Measurements from ENCODE around the gene CBLIF. TPM values are rescaled to one million over a fixed set of nuclear protein-coding genes. Genes with fewer than 3 reads are reported as not detected.
"Not testable (repeated sequence)": the region's sequence is repeated elsewhere in the genome, so short reads cannot be mapped to it uniquely, and the experiment has no call there.

Gene CBLIF
- total RNA-seq, 2 donors from 2014 or later: not detected

- no peaks in the 10 kb centered on the region for H3K4me1 Mint-ChIP-seq (ENCODE audit: low read depth)
- no peak overlapping the region for H3K27ac Mint-ChIP-seq
- DNase-seq: no peak
- ATAC-seq (replicated peaks in 1 of 2): peak; percentile 46 to 62
- no peak overlapping the region for H3K4me3 Mint-ChIP-seq
- peaks cover 14% of the 10 kb centered on the region for H3K27me3 Mint-ChIP-seq (ENCODE audit: low read depth)
- H3K9me3 Mint-ChIP-seq: no peaks in the 10 kb centered on the region
- no peaks in the 10 kb centered on the region for H3K36me3 Mint-ChIP-seq (ENCODE audit: insufficient read depth in 2 of 2)
These were observed 19.7 kb upstream of the CBLIF start for GRCh38 chr11:59865031-59865430.

DNA sequence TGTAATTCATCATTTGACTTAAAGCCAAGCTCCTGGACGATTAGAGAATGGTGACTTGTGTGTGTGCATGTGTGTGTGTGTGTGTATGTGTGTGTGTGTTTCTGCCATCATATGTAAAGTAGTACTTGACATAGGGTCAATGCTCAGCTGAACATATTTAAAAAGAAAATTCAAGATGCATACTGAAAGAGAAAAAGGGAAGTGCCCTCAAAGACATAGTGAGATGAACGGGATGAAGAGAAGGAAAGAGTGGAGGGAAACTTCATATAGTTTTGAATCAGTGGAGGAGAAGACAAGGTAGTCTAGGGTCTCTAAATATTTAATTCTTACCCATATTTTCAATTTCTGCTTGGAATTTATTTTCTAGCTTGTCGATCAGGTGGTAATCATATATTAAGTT, 17.0 kb upstream of the CBLIF start:
- no peaks in the 10 kb centered on the region for H3K9me3 Mint-ChIP-seq
- peaks cover 15% of the 10 kb centered on the region for H3K4me1 Mint-ChIP-seq (ENCODE audit: low read depth)
- H3K4me3 Mint-ChIP-seq: no peak overlapping the region
- ATAC-seq (replicated peaks in 1 of 2) (no peak), DNase-seq (no peak)
- peaks cover 16% of the 10 kb centered on the region for H3K27me3 Mint-ChIP-seq (ENCODE audit: low read depth)
- H3K36me3 Mint-ChIP-seq (ENCODE audit: insufficient read depth in 2 of 2): no peaks in the 10 kb centered on the region
- no peak overlapping the region for H3K27ac Mint-ChIP-seq

GRCh38 chr11:59859673-59860072, 14.4 kb upstream of the CBLIF start:
- Mint-ChIP-seq H3K36me3 (ENCODE audit: insufficient read depth in 2 of 2) (no peaks in the 10 kb centered on the region), H3K27ac (peak overlapping the region; percentile 56), H3K9me3 (no peaks in the 10 kb centered on the region), H3K4me1 (ENCODE audit: low read depth) (peaks cover 18% of the 10 kb centered on the region), H3K27me3 (ENCODE audit: low read depth) (peaks cover 11% of the 10 kb centered on the region), H3K4me3 (no peak overlapping the region)
- no peak for DNase-seq
- ATAC-seq (replicated peaks in 1 of 2): no peak

DNA sequence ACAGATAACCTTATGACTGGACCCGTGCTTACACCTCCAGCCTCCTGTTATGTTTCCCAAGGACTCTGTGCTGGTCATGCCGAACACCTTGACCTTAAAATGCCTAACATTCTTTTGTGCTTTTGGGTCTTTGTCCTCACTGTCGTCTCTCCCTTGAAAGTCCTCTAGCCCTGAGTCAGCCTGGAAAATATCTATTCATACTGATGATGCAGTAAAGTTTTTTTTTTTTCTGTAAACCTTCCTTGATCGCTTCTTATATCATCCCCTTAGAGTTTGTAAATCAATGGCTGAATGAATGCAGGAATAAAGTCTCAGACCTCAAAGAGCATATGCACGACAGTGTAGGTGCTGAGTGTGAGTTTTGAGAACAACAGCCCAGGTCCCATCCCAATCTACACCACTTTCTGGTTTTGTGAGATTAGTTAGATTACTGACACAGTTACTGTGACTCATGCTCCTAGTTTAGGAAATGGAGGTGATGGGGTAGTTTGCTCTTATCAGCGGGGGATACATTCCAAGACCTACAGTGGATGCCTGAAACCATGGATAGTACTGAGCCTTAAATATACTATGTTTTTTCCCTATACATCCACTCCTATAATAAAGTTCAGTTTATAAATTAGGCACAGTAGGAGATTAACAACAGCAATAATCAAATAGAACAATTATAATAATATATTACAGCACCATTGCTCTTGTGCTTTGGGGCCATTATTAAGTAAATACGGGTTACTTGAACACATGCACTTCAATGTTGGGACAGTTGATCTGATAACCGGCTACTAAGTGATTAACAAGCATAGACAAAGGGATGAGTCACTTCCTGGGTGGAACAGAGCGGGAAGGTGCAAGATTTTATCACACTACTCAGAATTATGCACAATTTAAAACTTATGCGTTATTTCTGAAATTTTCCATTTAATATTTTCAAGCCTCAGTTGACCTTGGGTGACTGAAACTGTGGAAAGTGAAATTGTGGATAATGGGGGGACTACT, 12.4 kb upstream of the CBLIF start:
- Mint-ChIP-seq H3K27ac (peak overlapping the region; percentile 90), H3K27me3 (ENCODE audit: low read depth) (peaks cover 11% of the 10 kb centered on the region), H3K4me1 (ENCODE audit: low read depth) (peaks cover 18% of the 10 kb centered on the region), H3K36me3 (ENCODE audit: insufficient read depth in 2 of 2) (no peaks in the 10 kb centered on the region), H3K4me3 (peak overlapping the region; percentile 42 to 77), H3K9me3 (no peaks in the 10 kb centered on the region)
- DNase-seq: peak; percentile 8 to 10
- ATAC-seq (replicated peaks in 1 of 2): peak; percentile 89 to 92

DNA sequence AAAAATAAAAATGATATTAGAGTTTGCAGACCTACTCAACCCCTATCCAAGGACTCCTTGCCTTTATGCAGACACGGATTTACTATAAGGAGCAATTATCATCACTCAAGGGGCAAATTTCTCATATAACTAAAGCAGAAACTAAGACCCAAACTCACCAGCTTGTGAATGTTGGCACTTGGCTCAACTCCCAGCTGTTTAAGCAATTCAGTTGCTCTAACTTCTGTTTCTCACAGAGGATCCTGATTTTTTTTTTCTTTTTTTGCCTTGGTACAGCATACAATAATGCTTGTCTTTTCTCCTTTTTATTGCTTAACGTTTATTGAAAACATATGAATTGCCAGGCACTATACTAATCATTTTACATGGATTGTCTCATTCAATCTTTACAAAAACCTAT, 9.6 kb upstream of the CBLIF start:
- Mint-ChIP-seq H3K36me3 (ENCODE audit: insufficient read depth in 2 of 2) (no peaks in the 10 kb centered on the region), H3K4me1 (ENCODE audit: low read depth) (peaks cover 18% of the 10 kb centered on the region), H3K9me3 (peaks cover 0 to 2% of the 10 kb centered on the region in 2 donors), H3K27me3 (ENCODE audit: low read depth) (peaks cover 11% of the 10 kb centered on the region), H3K27ac (no peak overlapping the region), H3K4me3 (no peak overlapping the region)
- no peak for DNase-seq
- no peak for ATAC-seq (replicated peaks in 1 of 2)

DNA sequence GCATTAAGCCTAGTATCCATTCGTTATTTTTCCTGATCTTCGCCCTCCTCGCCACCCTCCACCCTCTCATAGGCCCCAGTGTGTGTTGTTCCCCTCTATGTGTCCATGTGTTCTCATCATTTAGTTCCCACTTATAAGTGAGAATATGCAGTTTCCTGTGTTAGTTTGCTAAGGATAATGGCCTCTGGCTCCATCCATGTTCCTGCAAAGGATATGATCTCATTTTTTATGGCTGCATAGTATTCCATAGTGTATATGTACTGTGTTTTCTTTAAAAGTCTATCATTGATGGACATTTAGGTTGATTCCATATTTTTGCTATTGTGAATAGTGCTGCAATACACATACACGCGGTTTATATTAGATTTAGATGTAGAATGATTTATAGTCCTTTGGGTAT, 6.1 kb upstream of the CBLIF start:
- H3K27ac Mint-ChIP-seq; H3K36me3 Mint-ChIP-seq (ENCODE audit: insufficient read depth in 2 of 2); ATAC-seq (replicated peaks in 1 of 2); DNase-seq; H3K4me1 Mint-ChIP-seq (ENCODE audit: low read depth); H3K27me3 Mint-ChIP-seq (ENCODE audit: low read depth); H3K4me3 Mint-ChIP-seq; H3K9me3 Mint-ChIP-seq: not testable (repeated sequence)

DNA sequence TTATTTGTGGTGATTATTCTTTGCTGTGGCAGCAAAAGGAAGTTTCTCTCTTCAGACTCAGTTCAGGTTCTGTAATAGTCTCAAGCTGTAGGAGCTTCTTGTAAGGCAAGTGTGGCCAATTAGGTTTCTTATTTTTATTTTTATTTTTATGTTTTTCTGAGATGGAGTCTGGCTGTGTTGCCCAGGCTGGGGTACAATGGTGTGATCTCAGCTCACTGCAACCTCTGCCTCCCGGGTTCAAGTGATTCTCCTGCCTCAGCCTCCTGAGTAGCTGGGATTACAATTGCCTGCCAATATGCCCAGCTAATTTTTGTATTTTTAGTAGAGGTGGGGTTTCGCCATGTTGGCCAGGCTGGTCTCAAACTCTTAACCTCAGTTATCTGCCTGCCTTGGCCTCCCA, 4.3 kb upstream of the CBLIF start:
- not testable (repeated sequence) for DNase-seq; ATAC-seq (replicated peaks in 1 of 2); H3K4me1 Mint-ChIP-seq (ENCODE audit: low read depth); H3K36me3 Mint-ChIP-seq (ENCODE audit: insufficient read depth in 2 of 2); H3K4me3 Mint-ChIP-seq; H3K27me3 Mint-ChIP-seq (ENCODE audit: low read depth); H3K27ac Mint-ChIP-seq; H3K9me3 Mint-ChIP-seq

DNA sequence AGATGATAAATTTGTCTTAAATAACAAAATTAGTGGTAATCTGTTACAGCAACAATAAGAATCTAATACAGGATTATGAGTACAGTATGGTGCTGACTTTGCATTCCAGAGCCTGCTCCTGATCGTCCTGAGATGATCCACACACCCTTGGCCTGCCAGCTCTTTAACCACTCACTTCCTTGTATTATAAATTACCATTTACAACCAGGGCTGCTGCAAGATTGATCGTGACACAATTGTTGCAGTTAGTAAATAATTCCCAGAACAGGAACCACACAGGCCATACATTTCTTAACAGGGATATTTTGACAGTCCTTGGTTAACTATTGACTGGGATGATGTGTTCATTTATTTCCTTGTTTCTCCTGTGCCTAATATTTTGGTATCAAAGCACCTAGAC, 3.8 kb upstream of the CBLIF start:
- ATAC-seq (replicated peaks in 1 of 2) (no peak), DNase-seq (no peak)
- H3K27ac Mint-ChIP-seq: no peak overlapping the region
- no peaks in the 10 kb centered on the region for H3K4me1 Mint-ChIP-seq (ENCODE audit: low read depth)
- H3K9me3 Mint-ChIP-seq: peaks cover 1 to 2% of the 10 kb centered on the region in 2 donors
- H3K27me3 Mint-ChIP-seq (ENCODE audit: low read depth): no peaks in the 10 kb centered on the region
- H3K4me3 Mint-ChIP-seq: no peak overlapping the region
- H3K36me3 Mint-ChIP-seq (ENCODE audit: insufficient read depth in 2 of 2): no peaks in the 10 kb centered on the region

GRCh38 chr11:59848439-59848838, 3.1 kb upstream of the CBLIF start:
- H3K36me3 Mint-ChIP-seq (ENCODE audit: insufficient read depth in 2 of 2); H3K27me3 Mint-ChIP-seq (ENCODE audit: low read depth); DNase-seq; H3K4me1 Mint-ChIP-seq (ENCODE audit: low read depth); H3K9me3 Mint-ChIP-seq; H3K4me3 Mint-ChIP-seq; H3K27ac Mint-ChIP-seq; ATAC-seq (replicated peaks in 1 of 2): not testable (repeated sequence)

GRCh38 chr11:59847626-59848025, 2.3 kb upstream of the CBLIF start:
- ATAC-seq (replicated peaks in 1 of 2) (no peak), DNase-seq (no peak)
- H3K36me3 Mint-ChIP-seq (ENCODE audit: insufficient read depth in 2 of 2): no peaks in the 10 kb centered on the region
- H3K4me1 Mint-ChIP-seq (ENCODE audit: low read depth): no peaks in the 10 kb centered on the region
- H3K9me3 Mint-ChIP-seq: peaks cover 1 to 2% of the 10 kb centered on the region in 2 donors
- no peak overlapping the region for H3K4me3 Mint-ChIP-seq
- H3K27ac Mint-ChIP-seq: no peak overlapping the region
- H3K27me3 Mint-ChIP-seq (ENCODE audit: low read depth): no peaks in the 10 kb centered on the region

GRCh38 chr11:59846556-59846955, 1.3 kb upstream of the CBLIF start:
- no peak for DNase-seq
- no peak for ATAC-seq (replicated peaks in 1 of 2)
- Mint-ChIP-seq H3K4me3 (no peak overlapping the region), H3K27ac (no peak overlapping the region), H3K27me3 (ENCODE audit: low read depth) (no peaks in the 10 kb centered on the region), H3K36me3 (ENCODE audit: insufficient read depth in 2 of 2) (no peaks in the 10 kb centered on the region), H3K4me1 (ENCODE audit: low read depth) (no peaks in the 10 kb centered on the region), H3K9me3 (peaks cover 1 to 2% of the 10 kb centered on the region in 2 donors)

- H3K4me1 Mint-ChIP-seq (ENCODE audit: low read depth): no peaks in the 10 kb centered on the region
These were observed 3.0 kb downstream of the CBLIF start for GRCh38 chr11:59842316-59842715.

DNA sequence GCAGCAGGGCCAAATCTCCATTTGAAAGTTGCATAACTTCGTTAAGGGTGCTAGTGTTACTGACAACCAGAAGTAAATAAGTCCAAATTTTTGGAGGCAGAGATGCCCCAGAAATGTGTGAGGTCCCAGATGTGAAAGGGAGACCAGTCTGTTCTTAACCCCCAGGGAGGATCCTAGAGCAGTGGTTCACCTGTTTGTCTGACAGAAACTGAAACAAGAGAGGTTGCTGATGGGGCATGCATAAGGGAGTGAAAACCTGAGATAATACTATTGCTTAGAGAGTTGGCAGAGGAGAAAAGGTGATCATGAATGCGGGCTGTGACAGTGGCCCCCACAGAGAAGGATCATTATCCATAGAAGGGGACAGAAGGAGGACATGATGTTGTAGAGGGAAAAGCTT, 3.8 kb downstream of the CBLIF start:
- no peak overlapping the region for H3K4me3 Mint-ChIP-seq
- H3K9me3 Mint-ChIP-seq: no peaks in the 10 kb centered on the region
- H3K4me1 Mint-ChIP-seq (ENCODE audit: low read depth): no peaks in the 10 kb centered on the region
- no peak overlapping the region for H3K27ac Mint-ChIP-seq
- no peak for ATAC-seq (replicated peaks in 1 of 2)
- peaks cover 8% of the 10 kb centered on the region for H3K27me3 Mint-ChIP-seq (ENCODE audit: low read depth)
- no peak for DNase-seq
- H3K36me3 Mint-ChIP-seq (ENCODE audit: insufficient read depth in 2 of 2): no peaks in the 10 kb centered on the region

More at GRCh38 chr11:59842316-59842715, 3.0 kb downstream of the CBLIF start:
- ATAC-seq (replicated peaks in 1 of 2) (no peak), DNase-seq (no peak)
- Mint-ChIP-seq H3K27me3 (ENCODE audit: low read depth) (peaks cover 8% of the 10 kb centered on the region), H3K36me3 (ENCODE audit: insufficient read depth in 2 of 2) (no peaks in the 10 kb centered on the region), H3K4me3 (no peak overlapping the region), H3K9me3 (no peaks in the 10 kb centered on the region), H3K27ac (no peak overlapping the region)

DNA sequence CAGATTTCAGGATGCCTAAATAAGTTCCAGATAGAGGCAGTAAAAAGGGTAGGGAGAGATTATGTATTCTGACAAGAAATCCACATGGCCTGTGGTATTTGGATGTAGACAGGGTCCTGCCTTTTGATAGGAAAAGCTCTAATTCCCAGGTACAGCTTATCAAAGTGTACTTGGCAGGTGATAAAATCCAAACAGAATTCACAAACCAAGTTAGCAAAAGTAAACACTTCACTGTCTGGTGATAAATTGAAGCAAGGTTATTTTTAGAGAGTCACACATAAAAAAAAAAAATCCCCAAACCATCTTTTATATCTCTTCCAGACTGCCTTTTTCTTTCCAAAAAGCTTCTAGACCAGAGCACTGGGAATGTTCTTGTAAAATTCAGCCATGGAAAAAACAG, 5.7 kb downstream of the CBLIF start:
- no peak overlapping the region for H3K4me3 Mint-ChIP-seq
- no peaks in the 10 kb centered on the region for H3K9me3 Mint-ChIP-seq
- no peak for DNase-seq
- ATAC-seq (replicated peaks in 1 of 2): no peak
- H3K4me1 Mint-ChIP-seq (ENCODE audit: low read depth): no peaks in the 10 kb centered on the region
- H3K27ac Mint-ChIP-seq: no peak overlapping the region
- H3K36me3 Mint-ChIP-seq (ENCODE audit: insufficient read depth in 2 of 2): no peaks in the 10 kb centered on the region
- peaks cover 8% of the 10 kb centered on the region for H3K27me3 Mint-ChIP-seq (ENCODE audit: low read depth)
